SKM-1 treated with dmso at 0.1 percent for 144 hours (cell line): ENCODE data around the gene PTCH1.

Experiments used
- DNase-seq: peaks from one replicate; lab custom pipeline; 2025; ENCODE audit not compliant: unreplicated experiment; lab: John Stamatoyannopoulos, UW

PTCH1 gene

GRCh38 chr9:95513711-95514110, 3.1 kb downstream of the PTCH1 start:
- DNase-seq: no peak

- DNase-seq: peak; percentile 59
Observed at GRCh38 chr9:95512709-95513095, 4.1 kb downstream of the PTCH1 start.

GRCh38 chr9:95511952-95512708, 4.6 kb downstream of the PTCH1 start:
- DNase-seq: no peak

- DNase-seq: no peak
Observed at GRCh38 chr9:95511616-95511931, 5.2 kb downstream of the PTCH1 start.

GRCh38 chr9:95510709-95511615, 5.8 kb downstream of the PTCH1 start:
- peak; percentile 56 for DNase-seq

- no peak for DNase-seq
Observed at GRCh38 chr9:95509851-95510708, 6.7 kb downstream of the PTCH1 start.

GRCh38 chr9:95508968-95509850, 7.6 kb downstream of the PTCH1 start:
- peak; percentile 30 for DNase-seq

- DNase-seq: no peak
Observed at GRCh38 chr9:95508242-95508967, 8.4 kb downstream of the PTCH1 start.

- no peak for DNase-seq
Observed at GRCh38 chr9:95507464-95508241, 9.1 kb downstream of the PTCH1 start.

- no peak for DNase-seq
Observed at GRCh38 chr9:95506678-95507463, 9.9 kb downstream of the PTCH1 start.

- peak; percentile 14 for DNase-seq
Observed at GRCh38 chr9:95506428-95506677, 10.4 kb downstream of the PTCH1 start.

GRCh38 chr9:95505717-95506427, 10.9 kb downstream of the PTCH1 start:
- DNase-seq: no peak

GRCh38 chr9:95505072-95505716, 11.6 kb downstream of the PTCH1 start:
- no peak for DNase-seq

GRCh38 chr9:95504053-95504963, 12.5 kb downstream of the PTCH1 start:
- DNase-seq: no peak

- no peak for DNase-seq
Observed at GRCh38 chr9:95503369-95503768, 13.4 kb downstream of the PTCH1 start.

- no peak for DNase-seq
Observed at GRCh38 chr9:95502248-95502647, 14.5 kb downstream of the PTCH1 start.
